Activated CD4-positive, alpha-beta T cell treated with anti-CD3 and anti-CD28 coated beads for 36 hours (primary cell): ENCODE measurements around the gene PYDC1. TPM values are rescaled to one million over a fixed set of nuclear protein-coding genes. Genes with fewer than 3 reads are reported as not detected.

Experiments used
- ATAC-seq: fragments of 200-7000 bp; cut with Tn5 transposase; one replicate; pipeline ENCODE4 v1.10.0; 2021; ENCODE audit warnings: mild to moderate bottlenecking, moderate library complexity
- CTCF ChIA-PET: fragments of 350-600 bp; sonication (Branson Sonifier 250); formaldehyde crosslinking; loops from one replicate; lab custom pipeline; 2021; ENCODE audit warnings: antibody characterized with exemption; lab: Charles Lee
- POLR2A ChIA-PET: fragments of 350-600 bp; sonication (Branson Sonifier 250); formaldehyde crosslinking; loops from one replicate; lab custom pipeline; 2021; ENCODE audit warnings: antibody characterized with exemption, inconsistent platforms; lab: Charles Lee
- DNase-seq: peaks from one replicate; pipeline ENCODE4 v3.0.0-alpha.2; 2020
- H3K27ac Mint-ChIP-seq: one replicate; pipeline ENCODE4 v1.8.0; 2021; ENCODE audit warnings: mixed read lengths
- H3K27me3 Mint-ChIP-seq: one replicate; pipeline ENCODE4 v1.8.0; 2021; ENCODE audit warnings: mixed read lengths
- H3K36me3 Mint-ChIP-seq: one replicate; pipeline ENCODE4 v1.8.0; 2021; ENCODE audit warnings: low read depth, mixed read lengths
- H3K4me1 Mint-ChIP-seq: one replicate; pipeline ENCODE4 v1.8.0; 2021; ENCODE audit warnings: mixed read lengths
- H3K4me3 Mint-ChIP-seq: one replicate; pipeline ENCODE4 v1.8.0; 2021; ENCODE audit warnings: mild to moderate bottlenecking, moderate library complexity, mixed read lengths
- H3K9me3 Mint-ChIP-seq: one replicate; pipeline ENCODE4 v1.8.0; 2021; ENCODE audit warnings: low read depth, mixed read lengths
- intact Hi-C, 2 experiments: fragments of 100-400 bp; cut with DNase I in 1 of 2; cut with micrococcal nuclease in 1 of 2; formaldehyde crosslinking; loops; one replicate each; pipeline versions ENCODE4 v1.14.2 to v1.15.1; 2022 to 2024; cut with DNase I, micrococcal nuclease
- total RNA-seq, 2 experiments: library from RNA; stranded (reverse); gene quantifications; one replicate each; pipeline ENCODE4 v1.2.3, GENCODE V29; 2021

PYDC1 gene
- total RNA-seq, 2 experiments from 2014 or later = not detected

DNA sequence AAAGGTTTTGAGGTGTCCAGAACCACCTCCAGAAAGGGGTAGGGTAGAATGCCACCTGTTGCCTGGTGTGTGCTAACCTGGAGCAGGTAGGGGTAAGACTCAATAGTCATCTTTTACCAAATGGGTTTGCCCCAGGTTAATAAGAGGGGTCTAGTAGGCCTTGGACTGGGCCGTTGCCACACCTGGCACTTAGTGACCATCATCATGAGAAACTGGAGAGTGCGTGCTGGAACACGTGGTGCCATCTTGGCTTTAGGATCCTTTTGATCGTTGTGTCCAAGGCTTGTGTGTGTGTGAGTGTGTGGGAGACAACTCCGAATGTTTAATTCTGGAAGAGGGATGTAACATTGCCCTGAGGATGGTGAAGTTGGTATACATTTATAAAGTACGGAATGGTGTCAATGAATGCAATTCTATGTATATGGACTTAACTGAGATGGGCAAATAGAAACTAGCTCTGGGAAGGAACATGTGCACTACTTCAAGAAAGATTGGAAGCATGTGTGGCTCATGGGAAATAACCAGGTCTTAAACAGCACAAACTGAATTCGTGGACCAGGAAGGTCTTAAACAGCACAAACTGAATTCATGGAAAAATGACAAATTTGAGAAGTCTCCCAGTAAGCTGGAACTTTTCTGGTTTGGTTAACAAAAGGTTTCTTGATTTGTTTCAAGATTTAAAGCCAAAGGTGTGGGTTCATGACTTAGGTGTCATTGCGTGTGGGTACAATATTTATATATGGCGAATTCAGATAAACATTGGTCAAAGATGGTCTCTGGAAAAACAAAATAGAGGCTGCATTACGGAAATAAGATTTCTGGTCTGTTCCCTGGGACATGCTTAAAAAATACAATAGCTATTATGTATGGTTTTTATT lies 29.8 kb downstream of the PYDC1 start:
- Mint-ChIP-seq H3K27ac (peak overlapping the region; percentile 80), H3K4me3 (no peak overlapping the region), H3K4me1 (peaks cover 92% of the 10 kb centered on the region), H3K36me3 (peaks cover 99% of the 10 kb centered on the region), H3K9me3 (no peaks in the 10 kb centered on the region), H3K27me3 (no peaks in the 10 kb centered on the region)
- intact Hi-C loops = loop anchor here in 1 of 2 experiments (1.0 to 10.0 kb wide), 2 partner anchors 8 to 812 kb away; partner anchors contain the start of genes MYL11 and TBC1D10B
- no peak for ATAC-seq
- CTCF ChIA-PET = interaction anchor here (1.0 kb wide), 1 partner anchor 45 kb away, joined by 3 read pairs; no protein-coding TSS in a partner anchor
- no peak for DNase-seq
- POLR2A ChIA-PET = interaction anchor here (1.0 to 1.5 kb wide), 2 partner anchors 9 to 14 kb away, joined by 4 to 7 read pairs; partner anchors contain the start of gene PYCARD

DNA sequence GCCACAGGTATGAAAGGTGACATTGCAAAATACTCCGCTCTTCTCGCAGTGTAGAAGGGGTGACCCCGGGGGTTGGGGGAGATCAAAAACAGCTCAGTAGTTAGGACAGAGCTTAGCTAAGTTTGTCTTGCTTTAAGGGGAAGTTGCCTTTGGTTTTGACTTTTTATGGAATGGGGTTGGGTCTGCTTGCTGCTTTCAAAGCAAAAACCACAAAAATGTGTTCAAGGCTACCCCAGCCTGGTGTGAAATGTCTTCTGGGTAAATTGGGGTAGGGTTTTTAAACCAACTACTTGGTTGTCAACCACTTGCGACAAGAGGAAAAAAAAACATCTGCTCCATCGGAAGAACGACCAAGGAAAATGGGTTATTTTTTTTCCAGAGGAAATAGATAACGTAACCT lies 30.8 kb downstream of the PYDC1 start:
- peaks cover 99% of the 10 kb centered on the region for H3K36me3 Mint-ChIP-seq
- H3K9me3 Mint-ChIP-seq = no peaks in the 10 kb centered on the region

DNA sequence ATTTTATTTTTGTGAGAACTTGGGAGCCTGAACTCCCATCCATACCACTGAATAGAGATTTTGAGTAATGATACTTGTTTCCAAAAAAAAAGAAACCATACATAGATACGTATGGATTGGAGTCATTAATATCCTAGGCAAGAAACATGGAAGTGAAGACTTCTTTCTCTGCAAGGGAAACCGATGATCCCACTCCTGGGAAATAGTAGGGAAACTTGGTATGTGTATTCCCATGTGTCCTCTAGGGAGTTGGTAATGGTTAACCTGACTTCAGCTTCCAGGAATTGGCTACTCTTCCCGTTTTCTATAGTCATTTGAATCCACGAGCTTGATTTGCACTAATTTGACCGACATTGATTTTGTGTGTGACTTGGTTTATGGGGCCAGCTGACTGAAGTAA lies 31.6 kb downstream of the PYDC1 start:
- peaks cover 81% of the 10 kb centered on the region for H3K4me1 Mint-ChIP-seq
- peak overlapping the region; percentile 80 for H3K27ac Mint-ChIP-seq
- H3K9me3 Mint-ChIP-seq = no peaks in the 10 kb centered on the region
- intact Hi-C loops = loop anchor here in 1 of 2 experiments (10.0 kb wide), 1 partner anchor 811 kb away; the partner anchor contains the start of genes MYL11 and TBC1D10B
- CTCF ChIA-PET = no interaction called here
- no peak for ATAC-seq
- peaks cover 98% of the 10 kb centered on the region for H3K36me3 Mint-ChIP-seq
- DNase-seq = no peak
- H3K4me3 Mint-ChIP-seq = peak overlapping the region; percentile 25
- no peaks in the 10 kb centered on the region for H3K27me3 Mint-ChIP-seq
- POLR2A ChIA-PET = interaction anchor here (1.3 to 1.6 kb wide), 2 partner anchors 8 to 10 kb away, joined by 4 read pairs; no protein-coding TSS in a partner anchor

More for the DNA sequence above, 30.8 kb downstream of the PYDC1 start:
- ATAC-seq (no peak), DNase-seq (no peak)
- intact Hi-C loops = loop anchor here in 1 of 2 experiments (1.0 to 10.0 kb wide), 2 partner anchors 9 to 811 kb away; partner anchors contain the start of genes MYL11 and TBC1D10B
- Mint-ChIP-seq H3K27me3 (no peaks in the 10 kb centered on the region), H3K4me1 (peaks cover 88% of the 10 kb centered on the region), H3K27ac (peak overlapping the region; percentile 80), H3K4me3 (peak overlapping the region; percentile 25)
- CTCF ChIA-PET = no interaction called here
- POLR2A ChIA-PET = interaction anchor here (1.3 to 1.6 kb wide), 2 partner anchors 9 kb away, joined by 4 read pairs; no protein-coding TSS in a partner anchor

DNA sequence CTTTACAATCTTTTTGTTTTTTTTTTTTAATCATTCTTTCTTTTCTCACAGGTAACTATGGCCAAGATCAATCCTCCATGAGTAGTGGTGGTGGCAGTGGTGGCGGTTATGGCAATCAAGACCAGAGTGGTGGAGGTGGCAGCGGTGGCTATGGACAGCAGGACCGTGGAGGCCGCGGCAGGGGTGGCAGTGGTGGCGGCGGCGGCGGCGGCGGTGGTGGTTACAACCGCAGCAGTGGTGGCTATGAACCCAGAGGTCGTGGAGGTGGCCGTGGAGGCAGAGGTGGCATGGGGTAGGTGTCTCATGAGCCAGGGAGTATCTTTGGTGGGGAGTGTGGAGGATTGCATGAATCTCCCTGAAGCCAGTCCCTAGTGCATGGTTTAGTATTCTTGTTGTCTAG lies 32.0 kb downstream of the PYDC1 start:
- Mint-ChIP-seq H3K36me3 (peaks cover 96% of the 10 kb centered on the region), H3K27me3 (no peaks in the 10 kb centered on the region), H3K4me1 (peaks cover 77% of the 10 kb centered on the region), H3K4me3 (peak overlapping the region; percentile 41), H3K9me3 (no peaks in the 10 kb centered on the region), H3K27ac (peak overlapping the region; percentile 73)
- ChIA-PET CTCF (no interaction called here), POLR2A (interaction anchor here (1.1 to 1.6 kb wide), 3 partner anchors 8 to 11 kb away, joined by 4 read pairs; no protein-coding TSS in a partner anchor)
- ATAC-seq = no peak
- intact Hi-C loops = loop anchor here in 1 of 2 experiments (5.0 to 10.0 kb wide), 2 partner anchors 527 to 810 kb away; partner anchors contain the start of genes MYL11 and TBC1D10B
- DNase-seq = no peak

DNA sequence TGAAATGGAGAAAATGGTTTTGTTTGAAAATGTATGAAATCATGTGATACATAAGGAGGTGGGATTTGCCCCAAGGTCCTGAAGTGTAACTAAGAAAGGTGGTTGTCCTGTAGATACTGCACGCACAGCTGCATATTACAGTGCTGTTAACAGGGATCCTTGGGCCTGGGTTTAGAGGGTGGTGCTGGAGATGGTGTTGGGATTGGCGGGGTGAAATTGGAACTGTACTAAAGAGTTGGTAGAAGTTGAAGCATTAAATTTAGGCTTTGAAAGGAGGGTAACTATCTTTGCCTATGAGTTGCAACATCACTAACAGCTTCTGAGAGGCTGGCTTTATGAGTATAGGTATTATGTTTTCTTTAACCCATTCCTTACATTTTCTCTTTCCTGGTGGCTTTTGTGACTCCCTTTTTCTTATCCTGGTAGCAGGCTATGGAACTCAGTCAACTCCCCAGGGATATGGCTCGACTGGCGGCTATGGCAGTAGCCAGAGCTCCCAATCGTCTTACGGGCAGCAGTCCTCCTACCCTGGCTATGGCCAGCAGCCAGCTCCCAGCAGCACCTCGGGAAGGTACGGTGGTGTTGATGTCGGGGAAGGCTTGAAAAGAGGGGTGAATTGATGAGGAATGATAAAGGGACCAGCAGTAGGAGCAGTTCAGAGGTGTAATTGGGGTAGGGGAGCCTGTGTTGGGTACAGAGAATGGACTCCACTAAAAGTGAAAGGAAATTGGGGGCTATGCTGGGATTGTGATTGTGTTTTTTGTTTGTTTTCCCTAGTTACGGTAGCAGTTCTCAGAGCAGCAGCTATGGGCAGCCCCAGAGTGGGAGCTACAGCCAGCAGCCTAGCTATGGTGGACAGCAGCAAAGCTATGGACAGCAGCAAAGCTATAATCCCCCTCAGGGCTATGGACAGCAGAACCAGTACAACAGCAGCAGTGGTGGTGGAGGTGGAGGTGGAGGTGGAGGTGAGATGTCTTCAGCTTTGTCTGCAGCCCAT lies 33.2 kb downstream of the PYDC1 start:
- ATAC-seq = no peak
- H3K4me3 Mint-ChIP-seq = peak overlapping the region; percentile 95
- intact Hi-C loops = loop anchor here (2.0 to 10.0 kb wide), 3 partner anchors 13 to 809 kb away; partner anchors contain the start of genes MYL11 (in 1 of the 2) and TBC1D10B (in 1 of the 2)
- POLR2A ChIA-PET = interaction anchor here (1.0 to 2.9 kb wide), 6 partner anchors 9 to 110 kb away, joined by 4 to 16 read pairs (median 4); partner anchors contain the start of genes ZNF646 and ZNF668
- H3K27ac Mint-ChIP-seq = peak overlapping the region; percentile 82
- CTCF ChIA-PET = interaction anchor here (0.6 to 1.1 kb wide), 3 partner anchors 200 to 259 kb away, joined by 3 to 4 read pairs (median 3); partner anchors contain the start of gene ZNF843
- DNase-seq = no peak
- H3K9me3 Mint-ChIP-seq = no peaks in the 10 kb centered on the region
- peaks cover 69% of the 10 kb centered on the region for H3K4me1 Mint-ChIP-seq
- peaks cover 84% of the 10 kb centered on the region for H3K36me3 Mint-ChIP-seq
- no peaks in the 10 kb centered on the region for H3K27me3 Mint-ChIP-seq

DNA sequence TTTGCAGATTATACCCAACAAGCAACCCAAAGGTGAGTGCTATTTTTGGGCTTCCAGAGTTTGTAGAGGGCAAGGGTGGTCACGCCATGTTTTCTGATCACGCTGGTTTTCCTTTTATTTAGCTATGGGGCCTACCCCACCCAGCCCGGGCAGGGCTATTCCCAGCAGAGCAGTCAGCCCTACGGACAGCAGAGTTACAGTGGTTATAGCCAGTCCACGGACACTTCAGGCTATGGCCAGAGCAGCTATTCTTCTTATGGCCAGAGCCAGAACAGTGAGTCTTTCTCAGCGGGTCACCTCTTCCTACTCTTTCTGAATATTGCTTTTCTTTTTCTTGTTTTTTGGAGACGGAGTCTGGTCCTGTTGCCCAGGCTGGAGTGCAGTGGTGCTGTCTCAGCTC lies 34.5 kb downstream of the PYDC1 start:
- H3K4me3 Mint-ChIP-seq = peak overlapping the region; percentile 95
- ChIA-PET POLR2A (interaction anchor here (0.7 to 2.9 kb wide), 8 partner anchors 9 to 235 kb away, joined by 3 to 16 read pairs (median 4); partner anchors contain the start of gene KAT8), CTCF (interaction anchor here (1.1 kb wide), 2 partner anchors 41 to 260 kb away, joined by 3 to 4 read pairs; partner anchors contain the start of gene ZNF843)
- no peaks in the 10 kb centered on the region for H3K9me3 Mint-ChIP-seq
- no peaks in the 10 kb centered on the region for H3K27me3 Mint-ChIP-seq
- peaks cover 71% of the 10 kb centered on the region for H3K36me3 Mint-ChIP-seq
- H3K27ac Mint-ChIP-seq = peak overlapping the region; percentile 78
- ATAC-seq (no peak), DNase-seq (no peak)
- peaks cover 68% of the 10 kb centered on the region for H3K4me1 Mint-ChIP-seq
- intact Hi-C loops = loop anchor here (2.0 to 10.0 kb wide), 3 partner anchors 14 to 808 kb away; partner anchors contain the start of genes MYL11 (in 1 of the 2) and TBC1D10B (in 1 of the 2)

DNA sequence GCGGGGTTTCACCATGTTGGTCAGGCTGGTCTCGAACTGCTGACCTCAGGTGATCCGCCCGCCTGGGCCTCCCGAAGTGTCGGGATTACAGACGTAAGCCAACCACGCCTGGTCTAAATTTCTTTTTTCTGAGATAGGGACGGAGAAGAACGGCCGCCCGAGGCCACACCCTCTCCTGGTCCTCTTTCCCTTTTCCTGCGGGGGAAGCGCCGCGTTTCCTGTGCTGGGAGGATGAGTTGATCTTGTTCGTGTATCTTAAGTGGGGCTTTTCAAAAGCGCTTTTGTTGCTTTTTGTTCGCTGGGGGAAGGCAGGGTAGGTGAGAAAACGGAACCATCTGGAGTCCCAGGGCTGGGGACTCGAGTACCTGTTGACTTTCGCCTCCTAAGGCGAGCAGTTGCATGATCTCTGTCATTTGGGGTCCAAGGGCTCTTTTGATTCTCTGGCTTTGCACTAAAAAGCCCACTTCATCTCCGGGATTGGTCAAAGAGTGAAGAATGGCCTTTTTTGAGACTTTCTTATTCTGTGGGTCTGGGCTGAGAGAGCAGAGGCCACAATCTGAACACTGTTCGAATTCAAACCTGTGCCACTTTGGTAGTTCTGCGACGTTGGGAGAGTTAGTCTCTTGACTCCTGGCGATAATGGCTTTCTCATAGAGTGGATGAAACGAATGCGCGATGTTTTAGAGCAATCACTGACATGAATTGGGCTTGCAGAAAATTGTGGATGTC lies 35.7 kb downstream of the PYDC1 start:
- Mint-ChIP-seq H3K9me3 (no peaks in the 10 kb centered on the region), H3K27me3 (no peaks in the 10 kb centered on the region), H3K27ac (peak overlapping the region; percentile 99), H3K36me3 (peaks cover 60% of the 10 kb centered on the region), H3K4me3 (peak overlapping the region; percentile 95), H3K4me1 (peaks cover 64% of the 10 kb centered on the region)
- ChIA-PET POLR2A (interaction anchor here (0.5 to 2.9 kb wide), 13 partner anchors 8 to 696 kb away, joined by 3 to 38 read pairs (median 6); partner anchors contain the start of genes ARMC5, KAT8, ZNF646 and ZNF668), CTCF (no interaction called here)
- no peak for ATAC-seq
- intact Hi-C loops = loop anchor here in 1 of 2 experiments (2.0 to 10.0 kb wide), 3 partner anchors 72 to 806 kb away; partner anchors contain the start of genes BCKDK, MYL11 and TBC1D10B
- DNase-seq = peak; percentile 58

DNA sequence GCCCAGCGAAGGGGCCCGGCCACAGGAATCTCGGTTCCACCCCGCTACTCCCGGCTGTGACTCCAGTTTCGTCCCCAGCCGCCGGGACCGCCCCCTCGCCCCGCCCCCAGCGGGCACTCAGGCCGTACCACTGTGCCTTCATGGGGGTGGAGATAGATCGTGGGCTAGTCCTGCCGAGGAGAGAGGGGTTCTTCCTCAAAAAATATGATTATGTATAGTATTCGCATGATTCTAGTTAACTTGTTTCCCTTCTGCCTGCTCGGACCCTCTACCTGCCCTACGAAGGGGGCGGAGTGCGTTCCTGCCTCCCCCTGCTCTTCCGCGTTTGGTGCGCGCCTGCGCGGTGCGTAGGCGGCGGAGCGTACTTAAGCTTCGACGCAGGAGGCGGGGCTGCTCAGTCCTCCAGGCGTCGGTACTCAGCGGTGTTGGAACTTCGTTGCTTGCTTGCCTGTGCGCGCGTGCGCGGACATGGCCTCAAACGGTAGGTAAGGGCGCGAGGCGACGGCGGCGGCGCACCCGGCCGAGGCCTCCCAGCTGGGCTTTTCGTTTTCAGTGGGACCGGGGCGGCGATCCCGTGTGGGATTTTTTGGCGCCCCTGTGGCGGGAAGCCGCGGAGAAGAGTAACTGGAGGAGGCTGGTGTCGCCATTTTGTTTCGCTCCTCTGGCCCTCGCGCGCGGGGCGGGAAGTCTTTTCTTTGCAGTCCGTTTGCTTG lies 37.0 kb downstream of the PYDC1 start, which contains the start of gene FUS:
TSS of gene FUS (plus strand) at position 393 of the 713 bp plus-strand sequence. CDS start at position 469, 76 bp downstream.
- intact Hi-C loops = loop anchor here (1.0 to 10.0 kb wide), 17 partner anchors 38 to 805 kb away; partner anchors contain the start of genes ARMC5 (in 2 of the 2), BCKDK (in 2 of the 2), KAT8 (in 2 of the 2) and FBRS (in 1 of the 2)
- ATAC-seq (peak; percentile 56), DNase-seq (peak; percentile 94)
- Mint-ChIP-seq H3K27me3 (no peaks in the 10 kb centered on the region), H3K27ac (peak within 1 kb of the TSS; percentile 99), H3K4me1 (peaks cover 51% of the 10 kb centered on the region), H3K9me3 (no peaks in the 10 kb centered on the region), H3K4me3 (peak within 1 kb of the TSS; percentile 95), H3K36me3 (peaks cover 46% of the 10 kb centered on the region)
- ChIA-PET POLR2A (interaction anchor here (0.6 to 2.5 kb wide), 31 partner anchors 10 to 698 kb away, joined by 3 to 38 read pairs (median 5); partner anchors contain the start of genes ARMC5, BCKDK, ITGAX and KAT8), CTCF (interaction anchor here (0.6 to 4.3 kb wide), 2 partner anchors 38 to 533 kb away, joined by 3 to 23 read pairs; a partner anchor contains a TSS)
